ENCODE results near the gene MRPL36. TPM values are rescaled to one million over a fixed set of nuclear protein-coding genes. Genes with fewer than 3 reads are reported as not detected.
"Not testable (repeated sequence)": the region's sequence is repeated elsewhere in the genome, so short reads cannot be mapped to it uniquely, and the experiment has no call there.

The MRPL36 gene
- total RNA-seq, 1 donor from 2014 or later: 66.7 TPM

DNA sequence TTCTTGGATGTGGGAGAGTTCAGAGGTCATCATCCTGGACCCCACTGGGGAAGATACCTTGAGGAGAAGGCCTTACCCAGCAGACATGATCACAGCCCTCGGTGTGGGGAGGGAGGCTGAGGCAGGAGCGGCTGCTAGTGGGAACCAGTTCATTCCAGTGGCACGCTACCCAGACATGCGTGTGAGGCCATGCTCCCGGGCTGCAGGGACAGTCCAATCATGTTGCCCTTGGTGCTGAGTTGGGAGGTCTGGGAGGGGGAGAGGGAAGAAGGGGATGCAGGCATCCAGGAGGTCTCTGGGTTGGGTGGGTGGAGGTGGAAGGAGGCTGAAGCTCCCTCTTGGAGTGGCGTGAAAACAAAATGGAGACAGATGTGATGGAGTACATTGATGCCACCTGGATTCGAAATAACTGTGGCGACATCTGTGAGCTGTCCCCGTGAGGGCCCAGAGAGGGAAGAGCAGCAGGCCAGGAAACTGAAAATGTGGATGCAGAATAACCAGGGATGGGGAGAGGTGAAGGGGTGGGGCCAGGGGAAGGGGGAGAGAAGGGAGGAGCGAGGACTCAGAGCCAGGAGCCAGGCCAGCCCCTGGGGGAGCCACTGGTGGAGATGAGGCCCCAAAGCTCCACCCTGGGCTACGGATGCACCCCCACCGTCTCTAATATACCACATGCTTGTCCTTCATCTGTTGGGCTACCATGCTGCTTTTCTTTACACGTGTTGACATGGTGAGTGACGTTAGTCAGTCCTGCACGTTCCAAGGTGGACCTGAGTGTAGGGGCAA lies 17.8 kb upstream of the MRPL36 start:
- ATAC-seq (no peak), DNase-seq (no peak)
- intact Hi-C loops (cut with micrococcal nuclease): no loop called here

- ATAC-seq; intact Hi-C loops (cut with micrococcal nuclease); DNase-seq: not testable (repeated sequence)
Observed at GRCh38 chr5:1816495-1817089, 17.0 kb upstream of the MRPL36 start.

DNA sequence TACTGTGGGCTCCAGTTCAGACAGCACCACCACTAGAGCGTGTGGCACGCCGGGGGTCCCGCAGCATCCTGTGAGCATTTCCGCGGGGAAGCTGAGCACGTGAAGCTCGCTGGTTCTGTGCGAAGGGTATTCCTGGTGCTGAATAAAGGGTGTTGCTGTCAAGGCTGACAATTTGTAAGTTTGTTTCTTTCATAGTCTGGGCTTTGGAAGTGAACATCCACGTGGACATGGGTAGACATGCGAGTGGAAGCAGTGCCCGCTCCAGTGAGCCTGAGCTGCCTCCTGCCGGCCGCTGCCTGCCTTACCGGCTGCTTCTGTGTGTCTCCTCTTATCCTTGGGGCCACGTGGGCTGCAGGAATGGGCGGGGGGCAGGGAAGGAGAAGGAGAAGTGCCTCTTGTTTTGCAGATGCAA lies 16.2 kb upstream of the MRPL36 start:
- no peak for DNase-seq
- no peak for ATAC-seq
- intact Hi-C loops (cut with micrococcal nuclease): no loop called here

DNA sequence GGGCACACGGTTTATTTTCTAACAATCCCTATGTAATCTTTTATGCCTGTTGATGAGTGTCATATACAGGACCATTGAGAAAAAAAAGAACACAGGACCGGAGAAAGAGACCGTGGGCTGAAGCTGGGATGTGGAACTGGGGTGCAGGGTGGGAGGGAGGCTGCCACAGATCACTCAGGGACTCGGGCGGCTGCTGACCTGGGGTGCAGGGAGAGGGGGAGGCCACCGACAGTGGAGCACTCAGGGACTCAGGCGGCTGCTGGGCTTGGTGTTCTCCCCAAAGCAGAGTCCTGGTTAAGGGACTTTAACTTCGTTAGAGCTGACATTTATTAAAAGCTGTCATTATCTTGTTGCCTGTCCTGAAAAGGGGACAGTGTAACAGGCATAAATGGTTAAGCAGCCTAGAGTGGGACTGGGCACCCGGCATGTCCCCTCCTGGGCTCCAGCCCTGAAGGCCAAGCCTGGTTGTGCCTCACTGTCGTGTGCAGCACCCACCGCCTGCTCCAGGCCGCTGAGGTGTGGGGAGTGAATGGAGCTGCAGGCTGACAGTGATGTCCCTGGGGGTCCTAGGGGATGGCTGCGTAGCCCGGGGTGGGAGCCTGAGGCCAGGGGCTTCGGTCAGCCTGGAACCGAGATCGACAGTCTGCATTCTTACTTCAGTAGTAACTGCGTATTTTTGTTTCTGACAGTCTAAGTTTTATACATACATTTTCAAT lies 15.6 kb upstream of the MRPL36 start:
- ATAC-seq (no peak), DNase-seq (no peak)
- intact Hi-C loops (cut with micrococcal nuclease): no loop called here

DNA sequence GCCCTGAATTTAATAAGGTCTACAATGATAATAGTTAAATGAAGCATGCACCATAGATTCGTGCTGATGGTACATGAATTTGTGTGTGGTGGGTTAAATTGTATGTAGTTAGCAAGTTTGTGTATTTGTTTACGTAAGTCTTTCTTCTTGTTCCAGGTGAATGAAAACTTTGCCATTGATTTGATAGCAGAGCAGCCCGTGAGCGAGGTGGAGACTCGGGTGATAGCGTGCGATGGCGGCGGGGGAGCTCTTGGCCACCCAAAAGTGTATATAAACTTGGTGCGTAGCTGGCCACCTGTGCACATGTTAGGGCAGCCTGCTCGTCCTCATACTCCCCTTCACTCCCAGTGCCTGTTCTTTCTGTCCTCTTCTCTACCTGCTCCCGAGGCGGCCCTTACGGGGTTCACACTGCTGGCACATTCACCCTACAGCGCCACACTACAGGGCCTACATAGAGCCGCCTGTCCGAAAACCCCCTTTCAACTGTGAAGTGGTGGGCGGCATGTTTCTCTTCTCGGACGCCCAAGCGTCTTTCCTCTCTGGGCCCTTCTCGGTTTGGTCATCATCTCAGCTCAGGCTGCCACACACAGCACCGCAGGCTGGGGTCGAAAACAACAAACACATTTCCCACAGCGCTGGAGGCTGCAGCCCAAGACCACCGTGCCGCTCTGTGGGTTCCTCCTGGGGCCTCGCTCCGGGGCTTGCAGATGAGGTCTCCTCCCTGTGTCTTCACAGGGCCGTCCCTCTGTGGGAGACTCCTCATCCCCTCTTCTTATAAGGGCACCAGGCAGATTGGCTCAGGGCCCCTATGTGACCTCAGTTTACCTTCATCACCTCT lies 14.8 kb upstream of the MRPL36 start:
- ATAC-seq (no peak), DNase-seq (no peak)
- intact Hi-C loops (cut with micrococcal nuclease): no loop called here

DNA sequence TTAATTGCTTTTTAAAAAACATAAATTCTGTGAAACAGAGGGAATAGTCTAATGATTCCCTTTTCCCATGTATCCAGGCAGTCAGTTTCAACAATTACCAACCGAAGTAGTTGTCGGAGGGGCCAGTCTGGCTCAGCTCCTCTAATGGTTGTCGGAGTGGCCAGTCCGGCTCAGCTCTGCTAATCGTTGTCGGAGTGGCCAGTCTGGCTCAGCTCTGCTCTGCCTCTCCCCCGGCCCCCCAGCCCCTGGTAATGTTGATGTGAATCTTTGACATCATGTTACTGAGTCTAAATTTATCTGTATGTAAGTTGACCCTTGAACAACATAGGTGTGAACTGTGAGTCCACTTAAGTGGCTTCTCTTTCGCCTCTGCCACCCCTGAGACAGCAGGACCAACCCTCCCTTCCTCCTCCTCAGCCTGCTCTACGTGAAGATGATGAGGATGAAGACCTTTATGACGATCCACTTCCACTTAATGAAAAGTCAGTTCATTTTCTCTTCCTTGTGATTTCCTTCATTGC lies 11.0 kb upstream of the MRPL36 start:
- intact Hi-C loops (cut with micrococcal nuclease): no loop called here
- ATAC-seq (no peak), DNase-seq (no peak)

DNA sequence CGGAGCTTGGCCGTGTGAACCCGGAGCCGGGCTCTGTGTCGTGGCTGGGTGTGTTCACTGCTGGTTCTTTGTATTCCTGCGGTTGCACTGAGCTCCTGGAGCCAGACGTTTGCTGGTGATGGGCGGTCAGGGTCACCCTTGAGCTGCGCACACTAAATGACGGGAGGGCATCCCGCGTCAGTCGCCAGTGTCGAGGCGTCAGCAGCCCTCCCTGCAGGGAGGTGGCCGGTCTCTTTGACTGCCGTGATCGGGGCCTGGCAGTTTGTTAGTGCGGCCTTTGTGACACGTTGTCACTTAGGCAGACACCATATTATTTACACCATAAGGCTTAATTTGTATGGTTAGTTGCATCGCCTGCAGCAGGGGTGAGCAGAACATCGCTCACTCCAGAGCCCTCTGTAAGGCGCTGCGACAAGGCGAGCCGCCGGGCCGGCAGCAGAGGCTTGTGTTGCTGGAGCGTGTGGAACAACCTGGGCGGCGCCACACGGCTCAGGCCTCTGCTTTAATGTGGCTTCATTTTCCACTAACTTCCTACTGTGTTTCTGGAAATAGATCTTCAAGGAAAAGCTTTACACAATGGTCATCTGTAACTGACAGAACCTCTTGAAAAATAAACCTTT lies 9.9 kb upstream of the MRPL36 start:
- DNase-seq (peak; percentile 29), ATAC-seq (peak; percentile 39)
- intact Hi-C loops (cut with micrococcal nuclease): no loop called here

- DNase-seq (no peak), ATAC-seq (no peak)
- intact Hi-C loops (cut with micrococcal nuclease): no loop called here
Observed at GRCh38 chr5:1808439-1808838, 8.8 kb upstream of the MRPL36 start.

DNA sequence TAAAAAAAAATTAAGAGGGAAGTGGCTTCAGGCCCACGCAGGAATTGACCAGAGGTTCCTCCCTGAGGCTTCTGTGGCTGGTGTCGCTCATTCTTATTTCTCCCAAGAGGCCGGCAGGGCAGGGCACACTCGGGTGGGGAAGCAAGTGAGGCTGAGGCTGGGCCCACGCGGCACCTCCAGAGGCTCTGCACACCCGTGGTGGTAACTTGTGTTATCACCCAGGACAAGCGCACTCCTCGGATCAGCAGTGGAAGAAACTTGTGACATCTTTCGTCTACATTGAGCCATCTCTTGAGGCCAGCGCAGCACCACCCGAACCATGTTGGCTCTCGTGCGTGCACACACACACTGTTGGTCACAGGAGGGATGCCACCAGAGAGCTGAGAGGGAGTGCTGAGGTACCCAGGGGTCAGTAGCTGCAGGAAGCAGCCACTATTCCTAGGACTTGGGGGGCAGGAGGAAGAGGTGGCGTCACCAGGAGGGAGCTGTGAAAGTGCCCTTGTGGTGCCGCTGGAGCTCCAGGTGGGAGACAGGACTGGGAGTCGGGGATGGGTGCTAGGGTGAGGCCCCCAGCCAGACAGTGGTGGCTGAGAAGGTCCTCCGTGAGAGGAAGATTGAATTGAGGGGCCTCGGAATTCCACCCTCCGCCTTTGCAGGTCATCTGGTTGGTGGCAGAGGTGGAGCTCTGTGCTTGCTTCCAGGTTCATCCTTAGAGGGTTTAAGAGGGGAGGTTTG lies 8.0 kb upstream of the MRPL36 start:
- DNase-seq (no peak), ATAC-seq (no peak)
- intact Hi-C loops (cut with micrococcal nuclease): no loop called here

GRCh38 chr5:1806974-1807373 lies 7.3 kb upstream of the MRPL36 start:
- no peak for ATAC-seq

GRCh38 chr5:1806199-1806598 lies 6.6 kb upstream of the MRPL36 start:
- DNase-seq: no peak
- intact Hi-C loops (cut with micrococcal nuclease): no loop called here
- ATAC-seq: no peak

More at GRCh38 chr5:1806974-1807373, 7.3 kb upstream of the MRPL36 start:
- intact Hi-C loops (cut with micrococcal nuclease): no loop called here
- DNase-seq: no peak

DNA sequence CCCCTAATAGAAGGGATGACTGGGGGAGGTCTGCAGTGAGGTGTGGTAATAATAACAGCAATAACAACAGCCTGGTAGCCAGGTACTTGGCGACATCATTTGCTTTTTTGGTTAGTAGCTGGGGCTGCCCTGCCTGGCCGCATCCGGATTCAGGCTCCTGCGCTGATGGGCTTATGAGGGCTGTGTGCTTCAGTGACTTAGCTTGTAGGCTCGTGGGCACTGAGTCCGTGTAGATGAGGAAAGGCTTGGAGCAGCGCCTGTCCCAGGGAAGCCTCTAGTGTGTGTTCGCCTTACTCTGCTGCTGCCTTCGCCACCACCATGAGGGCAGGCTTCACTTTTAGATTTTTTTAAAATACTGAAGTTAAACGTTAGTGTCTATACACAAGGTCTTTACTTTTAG lies 6.1 kb upstream of the MRPL36 start:
- intact Hi-C loops (cut with micrococcal nuclease): no loop called here
- ATAC-seq (no peak), DNase-seq (no peak)

DNA sequence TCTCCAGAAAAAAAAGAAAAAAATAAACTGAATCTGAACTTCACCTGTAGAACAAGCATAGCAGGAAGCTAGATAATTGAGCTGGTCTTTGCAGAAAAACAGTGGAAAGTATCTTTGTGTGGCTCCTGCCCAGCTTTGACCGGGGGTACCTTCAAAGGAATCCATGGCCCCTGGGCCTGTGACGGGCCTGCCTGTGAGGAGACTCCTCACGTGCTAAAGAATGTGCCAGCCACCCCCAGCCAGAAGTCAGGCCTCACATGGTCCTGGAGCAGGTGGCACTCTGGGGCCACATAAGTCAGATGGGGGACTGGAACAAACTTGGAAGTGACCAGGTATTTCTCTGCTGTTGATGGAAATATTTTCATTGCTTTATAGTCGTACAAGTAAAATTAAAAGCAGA lies 5.7 kb upstream of the MRPL36 start:
- ATAC-seq: no peak
- DNase-seq: no peak
- intact Hi-C loops (cut with micrococcal nuclease): no loop called here

DNA sequence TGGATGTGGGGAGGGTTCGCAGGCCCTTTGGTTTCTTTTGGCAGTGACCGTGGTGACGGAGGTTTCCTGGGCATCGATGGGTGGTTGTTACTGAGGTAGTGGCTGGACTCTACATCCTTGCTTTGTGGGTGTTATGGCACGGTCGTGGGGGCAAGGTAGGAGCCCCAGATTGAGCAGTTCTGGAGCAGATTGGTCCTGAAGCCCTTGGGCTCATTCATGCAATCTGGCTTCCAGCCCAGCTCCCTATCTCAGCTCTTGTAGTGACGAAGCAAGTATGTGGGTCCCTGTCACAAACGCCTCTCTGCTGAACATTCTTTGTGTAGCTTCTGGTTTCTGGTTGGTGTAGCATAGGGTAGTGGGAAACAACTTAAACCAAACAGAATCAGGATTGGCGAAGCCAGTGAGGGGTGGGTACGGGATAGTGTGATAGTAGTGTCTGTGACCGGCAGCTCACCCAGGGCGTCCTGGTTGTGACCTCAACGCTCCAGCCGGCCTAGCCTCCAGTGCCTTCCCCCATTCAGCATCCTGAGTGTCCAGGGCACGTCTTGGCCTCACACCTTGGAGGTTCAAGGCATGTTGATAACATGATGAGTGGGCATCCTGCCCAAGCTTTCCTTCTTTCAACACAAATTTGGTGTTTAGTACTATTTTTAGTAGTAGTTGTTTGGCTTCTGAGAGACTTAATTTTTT lies 4.5 kb upstream of the MRPL36 start:
- intact Hi-C loops (cut with micrococcal nuclease): no loop called here
- ATAC-seq (peak; percentile 9), DNase-seq (peak; percentile 51)

DNA sequence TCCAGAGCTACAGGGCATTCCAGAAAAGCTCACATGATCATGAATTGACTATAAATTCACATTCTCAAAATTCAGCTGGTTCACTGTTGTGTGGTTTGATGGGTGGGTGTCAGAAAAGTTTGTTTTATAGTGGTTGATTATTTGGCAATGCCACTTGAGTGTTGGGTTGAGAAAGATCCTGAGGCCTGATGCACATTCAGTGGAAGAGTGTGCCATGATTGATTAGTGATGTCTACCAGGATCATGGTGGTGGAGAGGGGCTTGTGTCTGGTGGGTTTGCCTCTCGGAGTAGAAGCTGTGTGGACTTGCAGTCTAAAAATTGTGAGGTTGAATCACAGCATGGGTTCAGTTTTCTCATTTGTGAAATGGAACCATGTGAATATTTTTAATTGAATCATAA lies 3.6 kb upstream of the MRPL36 start:
- intact Hi-C loops (cut with micrococcal nuclease): no loop called here
- ATAC-seq (no peak), DNase-seq (no peak)

DNA sequence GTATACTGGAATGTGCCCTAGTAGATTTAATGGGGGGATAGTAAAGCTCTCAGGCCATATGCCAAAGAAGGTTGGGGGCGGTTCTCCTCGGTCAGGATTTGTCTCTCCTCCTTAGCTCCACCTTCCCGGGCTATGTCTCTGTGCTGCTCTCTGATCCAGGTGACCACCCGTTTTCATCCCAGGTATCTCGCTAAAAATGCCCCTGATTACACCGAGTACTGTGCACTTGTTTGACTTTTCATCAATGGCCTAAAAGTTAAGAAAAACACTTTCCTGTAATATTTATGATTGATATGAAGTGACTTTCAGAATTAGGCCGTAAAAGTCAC lies 2.3 kb upstream of the MRPL36 start:
- intact Hi-C loops (cut with micrococcal nuclease): no loop called here
- no peak for DNase-seq
- ATAC-seq: no peak

- intact Hi-C loops (cut with micrococcal nuclease): no loop called here
- peak; percentile 92 for DNase-seq
- peak; percentile 76 for ATAC-seq
Observed at GRCh38 chr5:1801222-1801966, 1.8 kb upstream of the MRPL36 start, which contains the start of gene NDUFS6. TSS of gene NDUFS6 (plus strand) at chr5:1801407. CDS start at chr5:1801418, 11 bp downstream.

Data from left ventricle myocardium superior (tissue), 1 donor.